ENCODE measurements around the gene TFPT. TPM values are rescaled to one million over a fixed set of nuclear protein-coding genes. Genes with fewer than 3 reads are reported as not detected.

Gene TFPT
- total and polyA plus RNA-seq, 2 of the 13 experiments (the other 11 are each of a cell fraction or from before 2014, with no cell fraction given): 8.4 to 10.7 TPM

- TF ChIP-seq, protein P1, sequence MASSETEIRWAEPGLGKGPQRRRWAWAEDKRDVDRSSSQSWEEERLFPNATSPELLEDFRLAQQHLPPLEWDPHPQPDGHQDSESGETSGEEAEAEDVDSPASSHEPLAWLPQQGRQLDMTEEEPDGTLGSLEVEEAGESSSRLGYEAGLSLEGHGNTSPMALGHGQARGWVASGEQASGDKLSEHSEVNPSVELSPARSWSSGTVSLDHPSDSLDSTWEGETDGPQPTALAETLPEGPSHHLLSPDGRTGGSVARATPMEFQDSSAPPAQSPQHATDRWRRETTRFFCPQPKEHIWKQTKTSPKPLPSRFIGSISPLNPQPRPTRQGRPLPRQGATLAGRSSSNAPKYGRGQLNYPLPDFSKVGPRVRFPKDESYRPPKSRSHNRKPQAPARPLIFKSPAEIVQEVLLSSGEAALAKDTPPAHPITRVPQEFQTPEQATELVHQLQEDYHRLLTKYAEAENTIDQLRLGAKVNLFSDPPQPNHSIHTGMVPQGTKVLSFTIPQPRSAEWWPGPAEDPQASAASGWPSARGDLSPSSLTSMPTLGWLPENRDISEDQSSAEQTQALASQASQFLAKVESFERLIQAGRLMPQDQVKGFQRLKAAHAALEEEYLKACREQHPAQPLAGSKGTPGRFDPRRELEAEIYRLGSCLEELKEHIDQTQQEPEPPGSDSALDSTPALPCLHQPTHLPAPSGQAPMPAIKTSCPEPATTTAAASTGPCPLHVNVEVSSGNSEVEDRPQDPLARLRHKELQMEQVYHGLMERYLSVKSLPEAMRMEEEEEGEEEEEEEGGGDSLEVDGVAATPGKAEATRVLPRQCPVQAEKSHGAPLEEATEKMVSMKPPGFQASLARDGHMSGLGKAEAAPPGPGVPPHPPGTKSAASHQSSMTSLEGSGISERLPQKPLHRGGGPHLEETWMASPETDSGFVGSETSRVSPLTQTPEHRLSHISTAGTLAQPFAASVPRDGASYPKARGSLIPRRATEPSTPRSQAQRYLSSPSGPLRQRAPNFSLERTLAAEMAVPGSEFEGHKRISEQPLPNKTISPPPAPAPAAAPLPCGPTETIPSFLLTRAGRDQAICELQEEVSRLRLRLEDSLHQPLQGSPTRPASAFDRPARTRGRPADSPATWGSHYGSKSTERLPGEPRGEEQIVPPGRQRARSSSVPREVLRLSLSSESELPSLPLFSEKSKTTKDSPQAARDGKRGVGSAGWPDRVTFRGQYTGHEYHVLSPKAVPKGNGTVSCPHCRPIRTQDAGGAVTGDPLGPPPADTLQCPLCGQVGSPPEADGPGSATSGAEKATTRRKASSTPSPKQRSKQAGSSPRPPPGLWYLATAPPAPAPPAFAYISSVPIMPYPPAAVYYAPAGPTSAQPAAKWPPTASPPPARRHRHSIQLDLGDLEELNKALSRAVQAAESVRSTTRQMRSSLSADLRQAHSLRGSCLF (CRISPR knock-in tag; IDR thresholded peaks at IDR 0.05; ENCODE audit: borderline replicate concordance): no peak
- no peak for TF ChIP-seq ZBTB38 (CRISPR knock-in tag; IDR thresholded peaks at IDR 0.05)
- TF ChIP-seq ZNF362 (CRISPR knock-in tag; IDR thresholded peaks at IDR 0.05; ENCODE audit: borderline replicate concordance): no peak
- TF ChIP-seq BATF2 (CRISPR knock-in tag; IDR thresholded peaks at IDR 0.05): no peak
- no peak for TF ChIP-seq REPIN1 (CRISPR knock-in tag; IDR thresholded peaks at IDR 0.05; ENCODE audit: borderline replicate concordance, low read depth)
- TF ChIP-seq PAWR (CRISPR knock-in tag; IDR thresholded peaks at IDR 0.05; ENCODE audit: borderline replicate concordance): no peak
- no peak for TF ChIP-seq ZNF615 (CRISPR knock-in tag; IDR thresholded peaks at IDR 0.05; ENCODE audit: borderline replicate concordance)
These were observed 41.5 kb upstream of the TFPT start (continued) for GRCh38 chr19:54156953-54157352.
